Islet precursor cell (in vitro differentiated cells): ENCODE measurements around the gene SERF2.

Experiments used
- DNase-seq: peaks from one replicate; pipeline ENCODE4 v3.0.0-alpha.2; 2018

Gene SERF2

GRCh38 chr15:43791993-43792760 is at the start of gene SERF2:
Gene SERF2 (plus strand): TSS chr15:43792320. CDS start chr15:43792377, 57 bp downstream.
- peak; percentile 100 for DNase-seq

GRCh38 chr15:43746245-43746902 is 45.7 kb upstream of the SERF2 start, which contains the start of gene PDIA3:
Gene PDIA3 (plus strand): TSS chr15:43746438. CDS start chr15:43746540, 102 bp downstream.
- DNase-seq: peak; percentile 98

GRCh38 chr15:43746903-43747309 is 45.2 kb upstream of the SERF2 start:
- DNase-seq: peak; percentile 61

- DNase-seq: no peak
Observed at GRCh38 chr15:43748376-43748775, 43.7 kb upstream of the SERF2 start.

DNA sequence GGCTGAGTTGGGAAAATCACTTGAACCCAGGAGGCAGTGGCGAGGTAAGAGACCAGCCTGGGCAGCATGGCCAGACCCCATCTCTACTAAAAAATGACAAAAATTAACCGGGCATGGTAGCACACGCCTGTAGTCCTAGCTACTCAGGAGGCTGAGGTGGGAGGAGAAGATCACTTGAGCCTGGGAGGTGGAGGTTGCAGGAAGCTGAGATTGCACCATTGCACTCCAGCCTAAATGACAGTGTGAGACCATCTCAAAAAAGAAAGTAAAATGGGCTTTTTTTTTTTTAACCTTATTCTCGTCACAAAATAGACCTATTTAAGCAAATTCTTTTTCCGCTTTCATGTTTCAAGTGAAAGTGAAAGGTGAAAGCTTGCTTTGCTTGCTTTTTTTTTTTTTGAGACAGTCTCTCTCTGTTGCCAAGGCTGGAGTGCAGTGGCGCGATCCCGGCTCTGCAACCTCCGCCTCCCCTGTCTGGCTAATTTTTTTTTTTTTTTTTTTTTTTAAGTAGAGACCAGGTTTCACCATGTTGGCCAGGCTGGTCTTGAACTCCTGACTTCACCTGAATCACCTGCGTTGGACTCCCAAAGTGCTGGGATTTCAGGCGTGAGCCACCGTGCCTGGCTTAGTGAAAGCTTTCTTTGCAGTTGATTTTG is 42.3 kb upstream of the SERF2 start:
- DNase-seq: no peak

GRCh38 chr15:43751885-43752284 is 40.2 kb upstream of the SERF2 start:
- DNase-seq: no peak

DNA sequence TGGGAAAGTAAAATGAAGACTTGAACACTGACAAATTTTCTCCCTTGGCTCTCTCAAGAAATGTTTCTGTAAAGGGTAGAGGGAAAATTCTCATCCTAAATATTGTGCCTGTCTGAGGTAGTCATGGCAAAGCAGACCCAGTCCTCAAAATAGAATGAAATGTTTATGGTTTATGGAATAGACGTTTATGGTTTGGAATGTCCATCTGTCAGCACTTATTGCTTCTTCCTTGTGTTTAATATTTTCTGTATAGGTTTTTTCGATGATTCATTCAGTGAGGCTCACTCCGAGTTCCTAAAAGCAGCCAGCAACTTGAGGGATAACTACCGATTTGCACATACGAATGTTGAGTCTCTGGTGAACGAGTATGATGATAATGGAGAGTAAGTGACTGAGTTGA is 29.3 kb upstream of the SERF2 start:
- DNase-seq: no peak

- no peak for DNase-seq
Observed at GRCh38 chr15:43763819-43764446, 28.2 kb upstream of the SERF2 start.

DNA sequence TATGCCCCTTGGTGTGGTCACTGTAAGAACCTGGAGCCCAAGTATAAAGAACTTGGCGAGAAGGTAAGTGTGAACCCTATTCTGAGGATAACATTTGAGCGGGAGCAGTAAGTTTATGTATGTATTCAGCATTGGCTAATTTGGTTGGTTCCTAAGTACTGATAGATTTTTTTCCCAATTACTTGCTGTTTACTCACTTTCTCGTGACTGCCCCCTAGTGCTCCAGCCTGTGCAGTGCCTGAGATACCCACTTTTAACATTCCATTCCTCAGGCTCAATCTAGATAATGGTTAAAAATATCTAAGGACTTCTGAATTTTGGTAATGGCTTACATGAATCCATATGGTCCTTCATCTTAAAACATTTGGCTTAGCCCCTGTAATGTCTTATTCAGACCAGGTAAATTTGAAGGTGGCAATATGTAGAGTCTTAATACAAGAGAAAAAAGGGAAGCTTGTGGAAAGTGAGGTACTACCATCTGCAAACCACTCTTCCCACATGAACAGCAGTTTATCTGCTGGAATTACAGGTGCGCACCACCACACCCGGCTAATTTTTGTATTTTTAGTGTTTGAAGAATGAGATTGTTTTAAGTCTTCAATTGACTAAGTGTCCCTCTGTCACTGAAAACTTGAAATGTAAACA is 22.4 kb upstream of the SERF2 start:
- peak; percentile 77 for DNase-seq

DNA sequence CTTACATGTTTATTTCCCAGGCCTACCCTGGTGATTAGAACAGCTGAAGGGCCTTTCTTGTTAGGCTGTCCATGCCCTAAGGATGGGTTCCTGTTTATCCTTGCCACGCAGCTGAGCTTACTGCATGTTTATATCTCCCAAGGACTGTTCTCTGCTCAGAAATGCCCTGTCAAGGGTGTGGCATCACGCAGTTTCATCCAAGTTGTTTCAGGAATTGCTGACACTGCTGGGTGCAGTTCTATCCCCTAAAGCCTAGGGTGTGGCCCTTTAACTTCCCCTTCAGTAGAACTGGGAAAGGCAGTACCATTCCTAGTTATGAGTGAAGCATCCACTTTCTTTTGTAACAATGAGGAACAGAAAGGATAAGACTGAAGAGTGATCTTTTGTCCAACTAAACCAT is 20.3 kb upstream of the SERF2 start:
- DNase-seq: no peak

- DNase-seq: no peak
Observed at GRCh38 chr15:43772624-43773023, 19.5 kb upstream of the SERF2 start.

- no peak for DNase-seq
Observed at GRCh38 chr15:43774062-43774461, 18.1 kb upstream of the SERF2 start.

DNA sequence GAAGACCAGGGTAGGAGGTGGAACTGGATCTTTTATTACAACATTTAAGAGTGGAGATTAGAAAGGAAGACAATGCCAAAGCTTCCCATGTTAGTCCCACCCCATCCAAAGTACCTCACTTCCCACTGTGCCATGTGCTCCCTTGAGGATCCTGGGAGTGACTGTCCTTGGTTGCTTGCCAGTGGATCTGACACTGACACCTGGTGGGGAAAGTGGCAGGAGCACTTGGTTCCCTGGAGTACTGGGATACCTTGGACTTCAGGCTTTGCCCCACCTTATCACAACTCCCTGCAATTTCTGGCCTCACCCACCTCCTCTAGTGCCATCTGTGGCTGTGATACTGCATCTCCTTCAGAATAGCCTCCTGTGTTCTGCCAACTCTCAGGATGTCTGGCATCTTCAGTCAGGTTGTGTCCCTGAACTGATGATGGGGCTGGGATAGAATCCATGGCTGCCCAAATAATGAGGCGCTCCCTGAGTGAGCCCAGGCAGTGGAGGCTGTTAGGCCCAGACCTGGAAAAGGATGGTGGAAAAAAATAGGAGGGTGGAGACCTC is 16.6 kb upstream of the SERF2 start:
- DNase-seq: peak; percentile 89

DNA sequence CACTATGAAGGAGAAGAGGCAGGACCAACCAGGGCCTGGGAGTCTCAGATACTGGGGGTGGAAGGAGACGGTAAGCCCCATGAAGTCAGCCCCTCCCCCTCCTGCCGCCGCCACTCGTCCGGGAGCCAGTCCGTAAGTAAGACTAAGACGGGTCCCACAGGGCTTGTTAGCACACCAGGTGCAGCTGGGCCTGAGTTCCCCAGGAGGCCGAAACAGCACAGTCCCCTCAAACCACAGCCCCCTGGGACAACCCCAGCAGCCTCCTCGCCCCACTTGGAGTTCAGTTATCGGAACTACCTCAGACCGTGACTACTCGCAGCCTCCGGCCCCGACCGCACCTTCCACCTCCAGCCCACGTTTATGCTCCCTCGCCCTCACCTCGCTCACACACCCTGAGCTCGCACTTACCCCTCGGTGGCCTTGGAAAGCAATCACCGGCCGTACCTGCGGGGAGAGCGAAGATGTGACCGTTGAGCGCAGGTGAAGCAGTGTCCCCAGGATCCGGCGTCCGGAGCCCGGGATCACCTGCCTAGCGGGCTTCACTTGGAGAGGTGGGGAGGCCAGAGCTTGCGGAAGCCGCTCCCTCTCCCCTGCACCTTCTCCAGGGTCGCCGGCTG is 15.9 kb upstream of the SERF2 start:
- DNase-seq: peak; percentile 73

DNA sequence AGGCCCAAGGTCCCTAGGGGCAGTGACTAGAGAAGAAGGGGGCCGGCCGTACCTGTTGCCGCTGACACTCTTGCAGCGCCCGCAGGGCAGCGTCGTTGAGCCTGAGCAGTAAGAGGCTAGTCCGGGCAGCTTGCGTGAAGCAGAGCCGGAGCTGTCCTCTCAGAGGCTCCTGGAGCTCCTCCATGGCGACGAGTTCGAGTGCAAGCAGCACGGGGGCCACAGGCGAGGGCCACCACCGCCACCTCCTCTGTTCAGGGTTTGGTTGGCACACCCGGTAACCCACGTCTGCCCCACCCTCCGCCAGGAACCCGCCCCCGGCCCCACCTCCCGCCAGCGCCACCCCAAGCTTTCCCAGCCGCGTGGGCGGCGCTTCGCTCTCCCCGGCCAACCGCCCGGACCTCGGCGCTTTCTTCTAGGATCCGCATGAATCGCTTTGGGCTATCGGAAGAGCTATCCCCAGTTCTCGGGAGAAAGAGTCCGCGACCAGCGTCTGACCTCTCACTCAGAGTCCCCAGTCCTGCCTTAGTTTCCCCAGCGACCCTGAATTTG is 15.3 kb upstream of the SERF2 start, which contains the start of gene ELL3:
TSS of gene ELL3 (minus strand) at position 249 of the 549 bp plus-strand sequence. CDS start at position 184, 65 bp downstream.
- peak; percentile 89 for DNase-seq

DNA sequence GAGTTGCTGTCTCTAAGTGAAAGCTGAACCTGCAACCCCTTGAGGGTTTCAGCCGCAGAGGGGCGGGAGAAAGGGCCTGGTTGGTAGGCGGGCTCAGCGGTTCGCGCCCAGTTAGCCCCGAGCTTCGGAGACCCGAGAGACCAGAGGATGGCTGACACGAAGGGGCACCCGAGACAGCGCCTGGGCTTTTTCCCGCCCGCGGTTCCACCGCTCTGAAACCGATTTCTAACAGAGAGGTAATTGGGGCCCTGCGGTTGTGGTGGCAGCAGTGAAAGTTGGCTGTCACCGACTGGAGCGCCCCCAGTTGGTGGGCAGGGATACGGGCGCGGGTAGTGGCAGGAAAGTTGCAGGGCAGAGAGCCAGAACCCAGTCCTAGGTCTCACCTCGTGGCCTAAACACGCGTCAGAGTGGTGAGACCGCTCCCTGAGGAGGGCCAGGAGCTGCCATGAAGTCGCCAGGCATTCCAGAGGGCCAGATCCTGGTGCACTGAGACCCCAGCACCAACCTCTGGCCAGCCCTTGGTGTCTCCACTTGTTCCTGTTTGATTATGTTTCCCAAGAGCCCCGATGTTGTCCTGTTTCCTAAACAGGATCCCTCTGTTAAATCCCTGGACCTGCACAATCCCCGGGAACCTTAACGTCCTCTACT is 14.7 kb upstream of the SERF2 start:
- DNase-seq: peak; percentile 87

- no peak for DNase-seq
Observed at GRCh38 chr15:43779016-43779415, 13.1 kb upstream of the SERF2 start.

- no peak for DNase-seq
Observed at GRCh38 chr15:43789409-43789808, 2.7 kb upstream of the SERF2 start.

DNA sequence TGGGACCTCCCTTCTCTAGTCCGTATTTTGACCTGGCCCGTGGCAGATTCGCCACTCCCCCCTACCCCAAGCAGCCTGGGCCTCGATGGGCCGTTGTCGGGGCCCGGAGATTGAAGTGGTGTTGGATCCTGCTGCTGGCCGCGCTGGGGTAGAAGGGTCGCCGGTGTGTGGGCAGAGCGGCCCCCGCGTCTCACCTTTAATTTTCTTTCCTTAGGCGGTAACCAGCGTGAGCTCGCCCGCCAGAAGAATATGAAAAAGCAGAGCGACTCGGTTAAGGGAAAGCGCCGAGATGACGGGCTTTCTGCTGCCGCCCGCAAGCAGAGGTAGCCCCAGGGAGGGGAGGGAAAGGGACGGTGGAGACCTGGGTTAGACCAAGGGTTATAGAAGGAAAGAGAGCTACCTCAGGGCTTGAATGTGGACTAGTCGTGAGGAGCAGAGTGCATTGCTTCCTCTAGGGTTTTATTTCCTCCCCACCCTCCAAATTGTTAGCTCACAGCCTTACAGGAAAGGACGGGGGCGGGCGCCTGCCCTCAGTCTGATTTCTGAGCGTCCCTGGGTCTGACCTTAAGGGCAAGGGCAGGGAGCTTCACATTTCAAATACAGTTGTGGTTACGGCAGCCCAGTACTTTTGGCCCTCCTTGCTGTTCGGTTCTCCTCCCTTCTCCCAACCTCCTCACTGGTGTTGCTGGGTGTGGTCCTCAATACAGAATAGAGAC is 799 bp downstream of the SERF2 start:
- DNase-seq: no peak

DNA sequence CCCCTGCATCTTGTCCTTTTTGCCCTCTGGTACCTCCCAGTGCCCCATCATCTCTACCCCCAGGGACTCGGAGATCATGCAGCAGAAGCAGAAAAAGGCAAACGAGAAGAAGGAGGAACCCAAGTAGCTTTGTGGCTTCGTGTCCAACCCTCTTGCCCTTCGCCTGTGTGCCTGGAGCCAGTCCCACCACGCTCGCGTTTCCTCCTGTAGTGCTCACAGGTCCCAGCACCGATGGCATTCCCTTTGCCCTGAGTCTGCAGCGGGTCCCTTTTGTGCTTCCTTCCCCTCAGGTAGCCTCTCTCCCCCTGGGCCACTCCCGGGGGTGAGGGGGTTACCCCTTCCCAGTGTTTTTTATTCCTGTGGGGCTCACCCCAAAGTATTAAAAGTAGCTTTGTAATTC is 1.5 kb downstream of the SERF2 start:
- no peak for DNase-seq
